Ishikawa (cell line): ENCODE measurements around the gene PDCD6IP.

ENCODE experiments used
- CEBPB ChIP-seq: IDR thresholded peaks from 2 replicates; pipeline ENCODE4 v1.6.1; 2012
- CREB1 ChIP-seq: IDR thresholded peaks from 2 replicates; pipeline ENCODE4 v1.6.1; 2012; ENCODE audit warnings: low read depth
- EGR1 ChIP-seq: IDR thresholded peaks from 2 replicates; pipeline ENCODE4 v1.6.1; 2012
- EP300 ChIP-seq: IDR thresholded peaks from 2 replicates; pipeline ENCODE4 v1.6.1; 2012; ENCODE audit warnings: borderline replicate concordance
- FOXM1 ChIP-seq: IDR thresholded peaks from 2 replicates; pipeline ENCODE4 v1.6.1; 2012; ENCODE audit warnings: low read depth, borderline replicate concordance
- MAX ChIP-seq: IDR thresholded peaks from 2 replicates; pipeline ENCODE4 v1.6.1; 2012
- NFIC ChIP-seq: IDR thresholded peaks from 2 replicates; pipeline ENCODE4 v1.6.1; 2012
- RAD21 ChIP-seq: IDR thresholded peaks from 2 replicates; pipeline ENCODE4 v1.6.1; 2012; ENCODE audit warnings: low read depth
- REST ChIP-seq: IDR thresholded peaks from 2 replicates; pipeline ENCODE4 v1.6.1; 2012; ENCODE audit warnings: low read depth, mild to moderate bottlenecking
- TAF1 ChIP-seq: IDR thresholded peaks from 2 replicates; pipeline ENCODE4 v1.6.1; 2012; ENCODE audit warnings: low read depth, mild to moderate bottlenecking
- TCF12 ChIP-seq: IDR thresholded peaks from 2 replicates; pipeline ENCODE4 v1.6.1; 2012; ENCODE audit warnings: low read depth
- TEAD4 ChIP-seq: IDR thresholded peaks from 2 replicates; pipeline ENCODE4 v1.6.1; 2012
- USF1 ChIP-seq: IDR thresholded peaks from 2 replicates; pipeline ENCODE4 v1.6.1; 2012
- YY1 ChIP-seq: IDR thresholded peaks from 2 replicates; pipeline ENCODE4 v1.6.1; 2012; ENCODE audit warnings: low read depth
- ZBTB7A ChIP-seq: IDR thresholded peaks from 2 replicates; pipeline ENCODE4 v1.6.1; 2012; ENCODE audit warnings: low read depth

PDCD6IP gene, protein sequence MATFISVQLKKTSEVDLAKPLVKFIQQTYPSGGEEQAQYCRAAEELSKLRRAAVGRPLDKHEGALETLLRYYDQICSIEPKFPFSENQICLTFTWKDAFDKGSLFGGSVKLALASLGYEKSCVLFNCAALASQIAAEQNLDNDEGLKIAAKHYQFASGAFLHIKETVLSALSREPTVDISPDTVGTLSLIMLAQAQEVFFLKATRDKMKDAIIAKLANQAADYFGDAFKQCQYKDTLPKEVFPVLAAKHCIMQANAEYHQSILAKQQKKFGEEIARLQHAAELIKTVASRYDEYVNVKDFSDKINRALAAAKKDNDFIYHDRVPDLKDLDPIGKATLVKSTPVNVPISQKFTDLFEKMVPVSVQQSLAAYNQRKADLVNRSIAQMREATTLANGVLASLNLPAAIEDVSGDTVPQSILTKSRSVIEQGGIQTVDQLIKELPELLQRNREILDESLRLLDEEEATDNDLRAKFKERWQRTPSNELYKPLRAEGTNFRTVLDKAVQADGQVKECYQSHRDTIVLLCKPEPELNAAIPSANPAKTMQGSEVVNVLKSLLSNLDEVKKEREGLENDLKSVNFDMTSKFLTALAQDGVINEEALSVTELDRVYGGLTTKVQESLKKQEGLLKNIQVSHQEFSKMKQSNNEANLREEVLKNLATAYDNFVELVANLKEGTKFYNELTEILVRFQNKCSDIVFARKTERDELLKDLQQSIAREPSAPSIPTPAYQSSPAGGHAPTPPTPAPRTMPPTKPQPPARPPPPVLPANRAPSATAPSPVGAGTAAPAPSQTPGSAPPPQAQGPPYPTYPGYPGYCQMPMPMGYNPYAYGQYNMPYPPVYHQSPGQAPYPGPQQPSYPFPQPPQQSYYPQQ

GRCh38 chr3:33798418-33799201, at the start of gene PDCD6IP:
Gene PDCD6IP (plus strand): TSS chr3:33798630. CDS start chr3:33798729, 99 bp downstream.
- peak; percentile 89 for TF ChIP-seq TAF1
- peak; percentile 65; the same call in 1 of the 2 replicates for TF ChIP-seq YY1
- peak; percentile 99 for TF ChIP-seq USF1
- peak; percentile 78 for TF ChIP-seq TEAD4
- no peak for TF ChIP-seq CREB1
- no peak; the same call in none of the 2 replicates for TF ChIP-seq MAX
- no peak for TF ChIP-seq NFIC
- peak; percentile 14; the same call in 1 of the 2 replicates for TF ChIP-seq EGR1
- no peak for TF ChIP-seq EP300
- TF ChIP-seq FOXM1: no peak
- no peak for TF ChIP-seq REST
- no peak for TF ChIP-seq RAD21
- no peak for TF ChIP-seq ZBTB7A
- peak; percentile 59; the same call in 1 of the 2 replicates for TF ChIP-seq TCF12
- TF ChIP-seq CEBPB: no peak

- TF ChIP-seq FOXM1 (no peak), TCF12 (no peak), EGR1 (no peak), EP300 (no peak), MAX (no peak), ZBTB7A (no peak), YY1 (no peak)
These were observed 48.8 kb upstream of the PDCD6IP start for GRCh38 chr3:33749546-33750210.

- no peak for TF ChIP-seq TEAD4
- no peak for TF ChIP-seq CREB1
- TF ChIP-seq REST: no peak
- no peak for TF ChIP-seq MAX
- TF ChIP-seq YY1: no peak
- TF ChIP-seq FOXM1: no peak
- no peak for TF ChIP-seq USF1
- no peak for TF ChIP-seq RAD21
- TF ChIP-seq ZBTB7A: no peak
- TF ChIP-seq EP300: no peak
- TF ChIP-seq NFIC: no peak
These were observed 48.2 kb upstream of the PDCD6IP start for GRCh38 chr3:33750211-33750548.

- TF ChIP-seq USF1 (no peak), NFIC (no peak), CREB1 (no peak), ZBTB7A (no peak), YY1 (no peak), MAX (no peak), REST (no peak), FOXM1 (no peak), TCF12 (no peak), EP300 (no peak)
These were observed 47.1 kb upstream of the PDCD6IP start for GRCh38 chr3:33751336-33751735.
